Activated T-cell treated with anti-CD3 and anti-CD28 coated beads, Interleukin-2, amount 50 U/mL, for 24 hours (primary cell): ENCODE measurements around the gene AGER.

Source experiments
- DNase-seq: peaks from one replicate; pipeline ENCODE4 v3.0.0-alpha.2; 2020
- H3K27ac Mint-ChIP-seq: 2 replicates; pipeline ENCODE4 v1.8.0; 2020; ENCODE audit warnings: mild to moderate bottlenecking, mixed read lengths
- H3K27me3 Mint-ChIP-seq: 2 replicates; pipeline ENCODE4 v1.8.0; 2020; ENCODE audit warnings: mixed read lengths
- H3K36me3 Mint-ChIP-seq: 2 replicates; pipeline ENCODE4 v1.8.0; 2020; ENCODE audit warnings: low read depth, mixed read lengths
- H3K4me1 Mint-ChIP-seq: 2 replicates; pipeline ENCODE4 v1.8.0; 2020; ENCODE audit warnings: low read depth, mixed read lengths
- H3K4me3 Mint-ChIP-seq: 2 replicates; pipeline ENCODE4 v1.8.0; 2020; ENCODE audit warnings: mild to moderate bottlenecking, moderate library complexity, mixed read lengths
- H3K9me3 Mint-ChIP-seq: 2 replicates; pipeline ENCODE4 v1.8.0; 2020; ENCODE audit warnings: mixed read lengths

The AGER gene

GRCh38 chr6:32210191-32210601, 26.1 kb upstream of the AGER start:
- Mint-ChIP-seq H3K4me3 (no peak overlapping the region), H3K9me3 (no peaks in the 10 kb centered on the region), H3K36me3 (no peaks in the 10 kb centered on the region), H3K27ac (no peak overlapping the region), H3K27me3 (no peaks in the 10 kb centered on the region), H3K4me1 (no peaks in the 10 kb centered on the region)
- no peak for DNase-seq

- no peak overlapping the region for H3K4me3 Mint-ChIP-seq
- no peaks in the 10 kb centered on the region for H3K36me3 Mint-ChIP-seq
- no peaks in the 10 kb centered on the region for H3K27me3 Mint-ChIP-seq
- H3K4me1 Mint-ChIP-seq: no peaks in the 10 kb centered on the region
- no peak overlapping the region for H3K27ac Mint-ChIP-seq
- no peaks in the 10 kb centered on the region for H3K9me3 Mint-ChIP-seq
- DNase-seq: no peak
Observed at GRCh38 chr6:32208996-32209395, 24.9 kb upstream of the AGER start.

GRCh38 chr6:32204268-32204715, 20.2 kb upstream of the AGER start:
- H3K27ac Mint-ChIP-seq: no peak overlapping the region
- H3K27me3 Mint-ChIP-seq: no peaks in the 10 kb centered on the region
- H3K4me1 Mint-ChIP-seq: no peaks in the 10 kb centered on the region
- no peaks in the 10 kb centered on the region for H3K9me3 Mint-ChIP-seq
- H3K4me3 Mint-ChIP-seq: no peak overlapping the region
- no peaks in the 10 kb centered on the region for H3K36me3 Mint-ChIP-seq
- DNase-seq: no peak

- H3K36me3 Mint-ChIP-seq: no peaks in the 10 kb centered on the region
- H3K27me3 Mint-ChIP-seq: no peaks in the 10 kb centered on the region
- no peak overlapping the region for H3K27ac Mint-ChIP-seq
Observed at GRCh38 chr6:32203426-32204267, 19.6 kb upstream of the AGER start.

GRCh38 chr6:32202186-32202585, 18.1 kb upstream of the AGER start:
- Mint-ChIP-seq H3K27me3 (no peaks in the 10 kb centered on the region), H3K4me3 (no peak overlapping the region), H3K27ac (no peak overlapping the region), H3K9me3 (no peaks in the 10 kb centered on the region), H3K36me3 (no peaks in the 10 kb centered on the region), H3K4me1 (no peaks in the 10 kb centered on the region)
- no peak for DNase-seq

More at GRCh38 chr6:32203426-32204267, 19.6 kb upstream of the AGER start:
- Mint-ChIP-seq H3K4me1 (no peaks in the 10 kb centered on the region), H3K9me3 (no peaks in the 10 kb centered on the region), H3K4me3 (no peak overlapping the region)
- no peak for DNase-seq

GRCh38 chr6:32200711-32201475, 16.8 kb upstream of the AGER start:
- Mint-ChIP-seq H3K27me3 (no peaks in the 10 kb centered on the region), H3K36me3 (peaks cover 4% of the 10 kb centered on the region), H3K4me3 (no peak overlapping the region), H3K27ac (no peak overlapping the region), H3K9me3 (no peaks in the 10 kb centered on the region), H3K4me1 (peaks cover 7% of the 10 kb centered on the region)
- no peak for DNase-seq

- H3K27ac Mint-ChIP-seq: no peak overlapping the region
- peaks cover 23% of the 10 kb centered on the region for H3K4me1 Mint-ChIP-seq
- no peaks in the 10 kb centered on the region for H3K27me3 Mint-ChIP-seq
- H3K36me3 Mint-ChIP-seq: peaks cover 5% of the 10 kb centered on the region
- H3K9me3 Mint-ChIP-seq: no peaks in the 10 kb centered on the region
- H3K4me3 Mint-ChIP-seq: no peak overlapping the region
- no peak for DNase-seq
Observed at GRCh38 chr6:32198866-32199265, 14.8 kb upstream of the AGER start.

GRCh38 chr6:32198345-32198696, 14.3 kb upstream of the AGER start:
- Mint-ChIP-seq H3K4me1 (peaks cover 28% of the 10 kb centered on the region), H3K27ac (no peak overlapping the region), H3K27me3 (no peaks in the 10 kb centered on the region), H3K4me3 (no peak overlapping the region), H3K36me3 (peaks cover 5% of the 10 kb centered on the region), H3K9me3 (no peaks in the 10 kb centered on the region)
- DNase-seq: no peak

- H3K4me1 Mint-ChIP-seq: peaks cover 35% of the 10 kb centered on the region
- H3K27ac Mint-ChIP-seq: peak overlapping the region; percentile 99
- no peaks in the 10 kb centered on the region for H3K9me3 Mint-ChIP-seq
- H3K27me3 Mint-ChIP-seq: no peaks in the 10 kb centered on the region
- H3K36me3 Mint-ChIP-seq: peaks cover 14% of the 10 kb centered on the region
- H3K4me3 Mint-ChIP-seq: peak overlapping the region; percentile 96
- DNase-seq: peak; percentile 39
Observed at GRCh38 chr6:32196682-32197616, 12.9 kb upstream of the AGER start.

- peaks cover 23% of the 10 kb centered on the region for H3K36me3 Mint-ChIP-seq
- no peaks in the 10 kb centered on the region for H3K27me3 Mint-ChIP-seq
- H3K9me3 Mint-ChIP-seq: no peaks in the 10 kb centered on the region
- peak overlapping the region; percentile 99 for H3K27ac Mint-ChIP-seq
- DNase-seq: peak; percentile 81
- peaks cover 41% of the 10 kb centered on the region for H3K4me1 Mint-ChIP-seq
- peak overlapping the region; percentile 96 for H3K4me3 Mint-ChIP-seq
Observed at GRCh38 chr6:32195902-32196681, 12.0 kb upstream of the AGER start.

GRCh38 chr6:32195652-32195901, 11.5 kb upstream of the AGER start:
- Mint-ChIP-seq H3K9me3 (no peaks in the 10 kb centered on the region), H3K4me1 (peaks cover 45% of the 10 kb centered on the region), H3K27ac (peak overlapping the region; percentile 99), H3K36me3 (peaks cover 25% of the 10 kb centered on the region), H3K27me3 (no peaks in the 10 kb centered on the region), H3K4me3 (peak overlapping the region; percentile 96)
- DNase-seq: peak; percentile 100

- H3K4me3 Mint-ChIP-seq: peak overlapping the region; percentile 96
- H3K9me3 Mint-ChIP-seq: no peaks in the 10 kb centered on the region
- H3K27me3 Mint-ChIP-seq: no peaks in the 10 kb centered on the region
- H3K4me1 Mint-ChIP-seq: peaks cover 47% of the 10 kb centered on the region
- H3K27ac Mint-ChIP-seq: peak overlapping the region; percentile 99
- H3K36me3 Mint-ChIP-seq: peaks cover 29% of the 10 kb centered on the region
- no peak for DNase-seq
Observed at GRCh38 chr6:32194825-32195651, 11.0 kb upstream of the AGER start.

- H3K4me3 Mint-ChIP-seq: peak overlapping the region; percentile 96
Observed at GRCh38 chr6:32194388-32194787, 10.3 kb upstream of the AGER start.

More at GRCh38 chr6:32194388-32194787, 10.3 kb upstream of the AGER start:
- Mint-ChIP-seq H3K36me3 (peaks cover 30% of the 10 kb centered on the region), H3K4me1 (peaks cover 47% of the 10 kb centered on the region), H3K9me3 (no peaks in the 10 kb centered on the region), H3K27me3 (no peaks in the 10 kb centered on the region), H3K27ac (peak overlapping the region; percentile 99)
- DNase-seq: no peak
